NCI-H526 (cell line): ENCODE results near the gene STAT5A.
"Not testable (repeated sequence)": the region's sequence is repeated elsewhere in the genome, so short reads cannot be mapped to it uniquely, and the experiment has no call there.

Source experiments
- DNase-seq, 2 experiments: peaks; one replicate each; lab custom pipeline; 2025; lab: John Stamatoyannopoulos, UW

The STAT5A gene

DNA sequence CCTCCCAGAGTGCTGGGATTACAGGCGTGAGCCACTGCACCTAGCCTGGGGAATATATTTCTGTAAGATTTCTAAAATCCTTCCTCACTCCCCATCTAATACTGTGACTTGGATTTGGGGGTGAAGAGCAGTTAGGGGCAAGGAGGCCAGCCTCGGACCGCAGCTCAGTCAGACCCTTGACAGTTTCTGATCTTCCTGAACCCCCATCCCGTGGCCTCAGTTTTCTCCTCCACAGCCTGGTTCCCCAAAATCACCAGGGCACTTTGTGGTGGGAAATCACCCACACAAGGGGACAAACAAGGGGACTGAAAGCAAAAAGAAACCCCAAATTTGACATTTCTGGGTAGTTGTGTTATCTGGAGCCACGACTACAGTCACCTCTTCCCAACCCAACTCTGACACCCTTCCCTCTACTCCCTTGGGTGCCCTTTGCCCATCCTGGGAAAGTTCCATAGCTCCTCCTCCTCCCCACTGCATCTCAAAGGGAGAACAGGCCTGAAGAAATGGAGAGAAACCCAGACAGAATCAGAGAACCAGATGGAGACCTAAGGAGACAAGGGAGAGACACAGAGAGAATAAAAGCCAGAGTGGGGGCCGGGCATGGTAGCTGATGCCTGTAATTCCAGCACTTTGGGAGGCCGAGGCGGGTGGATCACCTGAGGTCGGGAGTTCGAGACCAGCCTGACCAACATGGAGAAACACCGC is 2.8 kb upstream of the STAT5A start:
- no peak for DNase-seq

DNA sequence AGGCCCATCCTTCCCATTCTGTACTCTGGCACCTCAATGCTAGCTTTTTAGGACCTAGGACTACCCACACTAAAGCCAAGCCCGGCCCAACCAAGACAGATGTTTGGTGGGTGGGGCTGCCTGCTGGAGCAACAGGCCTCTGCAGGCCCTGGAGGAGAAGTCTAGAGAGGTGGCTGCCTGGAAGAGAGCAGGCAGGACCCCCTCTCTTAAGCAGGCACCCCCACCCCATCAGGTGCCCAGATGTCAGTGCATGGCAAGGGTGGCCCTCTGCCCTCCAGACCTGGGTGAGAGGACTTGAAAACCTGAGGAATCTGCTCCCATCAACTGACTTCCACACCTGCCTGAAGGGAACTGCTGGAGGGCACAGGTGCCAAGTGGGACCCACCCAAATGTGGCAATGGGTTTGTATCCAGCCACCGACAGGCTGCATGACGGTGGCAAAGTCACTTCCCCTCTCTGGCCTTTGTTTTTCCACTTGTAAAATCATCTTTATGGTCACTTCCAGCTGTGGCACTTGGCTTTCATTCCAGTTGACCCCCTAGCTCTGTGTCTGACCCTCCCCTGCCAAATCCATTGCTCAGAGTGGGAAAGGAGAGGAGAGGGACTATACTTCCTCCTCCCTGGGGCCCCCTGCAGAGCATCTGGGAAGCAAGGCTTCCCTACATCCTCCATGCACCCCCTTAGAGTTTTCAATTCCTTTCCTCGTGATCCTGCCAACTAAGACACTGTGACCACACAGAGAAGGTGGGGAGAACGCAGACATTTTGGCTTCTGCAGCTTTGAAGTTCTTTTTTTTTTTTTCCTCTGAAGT is 1.7 kb upstream of the STAT5A start:
- DNase-seq: no peak

DNA sequence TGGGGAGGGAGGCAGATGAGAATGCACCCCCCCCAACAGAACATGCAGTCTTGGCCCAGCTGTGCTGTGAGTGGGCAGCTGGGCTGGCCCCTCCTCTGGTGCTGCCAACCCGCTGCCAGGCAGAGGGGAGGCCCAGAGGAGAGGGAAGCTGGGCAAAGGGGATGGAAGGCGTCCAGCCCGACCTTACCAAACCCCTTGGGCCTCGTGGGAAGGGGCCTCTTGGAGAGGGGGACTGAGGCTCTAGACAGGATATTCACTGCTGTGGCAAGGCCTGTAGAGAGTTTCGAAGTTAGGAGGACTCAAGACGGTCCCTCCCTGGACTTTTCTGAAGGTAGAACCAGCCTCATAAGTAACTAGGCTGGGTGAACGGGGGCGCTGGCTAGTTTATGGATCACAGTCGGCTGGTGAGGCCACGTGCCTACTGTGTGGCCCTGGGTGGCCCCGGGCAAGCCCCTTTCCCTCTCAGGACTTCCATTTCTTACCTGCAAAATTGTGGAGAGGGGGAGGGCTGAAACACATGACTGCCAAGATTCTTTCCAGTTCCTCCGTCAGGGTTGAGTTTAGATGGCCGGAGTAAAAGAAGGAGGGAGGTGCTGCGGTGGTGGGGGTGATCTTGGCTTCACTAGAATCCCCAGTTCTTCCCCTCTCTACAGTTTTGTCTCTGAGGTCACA is 857 bp upstream of the STAT5A start:
- no peak for DNase-seq

GRCh38 chr17:42288803-42289610 is 709 bp downstream of the STAT5A start:
- no peak for DNase-seq

GRCh38 chr17:42289611-42290181 is 1.4 kb downstream of the STAT5A start:
- DNase-seq: no peak

GRCh38 chr17:42290577-42290976 is 2.3 kb downstream of the STAT5A start:
- no peak for DNase-seq

- no peak for DNase-seq
These were observed 2.8 kb downstream of the STAT5A start for GRCh38 chr17:42291129-42291528.

- no peak for DNase-seq
These were observed 6.4 kb downstream of the STAT5A start for GRCh38 chr17:42294469-42295398.

DNA sequence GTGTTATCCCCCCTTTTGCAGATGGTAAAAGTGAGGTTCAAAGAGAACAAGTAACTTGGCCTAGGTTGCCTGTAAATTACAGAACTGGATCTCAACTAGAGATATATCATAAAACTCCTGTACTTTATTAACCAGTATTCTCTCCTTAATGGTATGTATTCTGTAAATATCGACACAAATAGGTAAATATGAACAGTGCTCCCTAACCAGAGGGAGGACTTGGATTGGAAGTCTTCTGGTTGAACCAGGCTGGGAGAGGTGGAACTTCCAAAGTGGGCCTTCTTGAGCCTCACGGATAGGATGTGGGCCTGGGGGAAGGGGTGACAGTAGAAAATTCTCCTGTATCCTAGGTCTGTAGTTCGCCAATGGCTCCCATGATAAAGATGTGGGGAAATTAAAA is 7.7 kb downstream of the STAT5A start:
- DNase-seq: no peak

GRCh38 chr17:42297775-42298174 is 9.5 kb downstream of the STAT5A start:
- DNase-seq: not testable (repeated sequence)

DNA sequence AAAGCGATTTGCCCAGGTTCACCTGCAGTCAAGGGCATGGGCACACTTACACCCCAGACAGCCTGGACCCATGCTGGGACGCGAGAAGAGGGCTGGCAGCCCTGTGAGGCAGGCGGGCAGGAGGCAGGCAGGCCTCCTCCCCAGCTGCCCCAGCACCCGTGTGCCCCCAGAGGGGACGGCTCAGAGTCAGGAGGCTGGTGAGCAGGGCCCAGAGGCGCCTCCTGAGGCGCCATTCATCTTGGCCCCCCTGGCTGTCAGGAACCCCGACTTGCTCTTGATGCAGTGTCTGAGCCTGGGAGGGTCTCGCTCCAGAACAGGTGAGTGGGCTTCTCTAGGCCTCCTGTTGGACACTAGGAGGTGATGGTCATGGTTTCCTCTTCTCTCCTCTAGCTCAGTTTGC is 11.1 kb downstream of the STAT5A start:
- not testable (repeated sequence) for DNase-seq

- not testable (repeated sequence) for DNase-seq
These were observed 11.6 kb downstream of the STAT5A start for GRCh38 chr17:42299913-42300312.

DNA sequence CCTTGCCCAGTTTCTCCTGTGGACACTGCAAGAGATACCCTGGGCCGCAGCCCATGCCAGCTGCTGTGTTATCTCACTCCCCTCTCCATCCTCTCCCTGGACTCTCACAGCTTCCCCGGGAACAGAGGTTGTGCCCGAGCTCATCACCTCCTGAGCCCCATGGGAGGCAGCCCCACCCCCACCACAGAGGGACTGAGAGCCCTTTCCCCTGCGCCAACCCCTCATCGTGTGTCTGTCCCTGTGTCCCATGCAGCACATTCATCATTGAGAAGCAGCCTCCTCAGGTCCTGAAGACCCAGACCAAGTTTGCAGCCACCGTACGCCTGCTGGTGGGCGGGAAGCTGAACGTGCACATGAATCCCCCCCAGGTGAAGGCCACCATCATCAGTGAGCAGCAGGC is 12.7 kb downstream of the STAT5A start:
- DNase-seq: no peak

- no peak for DNase-seq
These were observed 15.4 kb downstream of the STAT5A start for GRCh38 chr17:42303694-42304093.

GRCh38 chr17:42304187-42305030 is 16.1 kb downstream of the STAT5A start:
- DNase-seq: no peak

DNA sequence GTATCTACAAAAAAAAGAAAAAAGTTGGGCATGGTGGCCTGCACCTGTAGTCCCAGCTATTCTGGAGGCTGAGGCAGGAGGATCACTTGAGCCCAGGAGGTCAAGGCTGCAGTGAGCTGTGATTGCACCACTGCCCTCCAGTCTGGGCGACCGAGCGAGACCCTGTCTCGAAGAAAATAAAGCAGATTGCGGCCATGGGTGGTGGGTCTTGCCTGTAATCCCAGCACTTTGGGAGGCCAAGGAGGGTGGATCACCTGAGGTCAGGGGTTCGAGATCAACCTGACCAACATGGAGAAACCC is 16.7 kb downstream of the STAT5A start:
- DNase-seq: not testable (repeated sequence)

GRCh38 chr17:42305543-42306384 is 17.5 kb downstream of the STAT5A start:
- DNase-seq: no peak

DNA sequence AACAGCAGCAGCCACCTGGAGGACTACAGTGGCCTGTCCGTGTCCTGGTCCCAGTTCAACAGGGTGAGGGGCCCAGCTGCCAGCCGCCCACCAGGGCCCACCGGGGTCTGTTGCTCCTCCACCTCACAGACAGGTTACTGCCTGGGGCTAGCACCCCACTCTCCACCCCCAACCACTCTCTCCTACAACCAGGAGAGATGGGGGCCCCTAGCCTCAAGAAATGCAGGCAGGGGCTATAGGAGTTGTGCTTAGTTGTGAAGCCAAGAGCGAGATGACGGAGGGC is 18.0 kb downstream of the STAT5A start:
- DNase-seq: no peak

DNA sequence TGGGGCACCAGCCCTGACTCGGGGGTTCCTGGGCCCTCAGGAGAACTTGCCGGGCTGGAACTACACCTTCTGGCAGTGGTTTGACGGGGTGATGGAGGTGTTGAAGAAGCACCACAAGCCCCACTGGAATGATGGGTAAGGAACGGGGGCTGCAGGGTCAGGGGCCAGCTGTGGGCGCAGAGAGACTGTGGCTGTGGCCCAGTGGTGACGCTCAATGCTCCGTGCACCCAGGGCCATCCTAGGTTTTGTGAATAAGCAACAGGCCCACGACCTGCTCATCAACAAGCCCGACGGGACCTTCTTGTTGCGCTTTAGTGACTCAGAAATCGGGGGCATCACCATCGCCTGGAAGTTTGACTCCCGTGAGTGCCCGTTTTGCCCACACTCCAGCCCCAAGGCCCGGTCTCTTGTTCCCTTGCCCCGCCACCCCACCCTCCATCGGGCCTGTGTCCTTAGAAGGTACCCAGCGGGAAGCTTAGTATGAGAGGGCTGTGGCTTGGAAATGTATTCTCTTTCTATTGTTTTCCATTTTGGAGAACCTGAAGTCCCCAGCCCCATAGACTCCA is 19.1 kb downstream of the STAT5A start:
- DNase-seq: no peak
